ENCODE measurements around the gene SYT7. TPM values are rescaled to one million over a fixed set of nuclear protein-coding genes. Genes with fewer than 3 reads are reported as not detected.
A peak's percentile ranks its signal among the peaks of the same experiment; 100 is the strongest.

The SYT7 gene
- total and polyA plus RNA-seq, 8 donors, result 4.3 to 59.4 (median 12.5) TPM

DNA sequence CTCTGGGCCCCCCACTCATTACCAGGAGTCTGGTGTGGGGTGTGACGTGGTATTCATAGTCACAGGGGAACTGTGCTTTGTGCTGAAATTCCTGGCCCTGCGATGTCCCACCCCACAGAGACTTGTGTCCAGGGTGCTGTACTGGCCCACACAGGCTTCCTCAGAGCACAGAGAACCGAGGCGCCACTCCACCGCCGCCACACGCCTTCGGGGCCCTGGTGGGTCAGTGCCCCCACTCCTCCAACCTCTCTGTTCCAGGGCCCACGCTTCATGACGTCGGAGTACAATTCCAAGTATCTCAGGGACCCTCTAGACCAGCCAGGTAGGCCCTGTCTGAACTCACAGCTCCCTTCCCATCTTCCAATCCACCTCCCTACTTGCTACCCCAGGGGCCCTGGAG is 95.8 kb downstream of the SYT7 start:
- 88 to 93% methylated on average over 10 to 11 of the region's 11 CpGs for WGBS, 2 donors
- no peak overlapping the region for H3K27ac ChIP-seq
- FAIRE-seq (no peak), ATAC-seq (no peak), DNase-seq (peak in 1 of 6 donors; percentile 23)
- intact Hi-C loops (cut with DNase I), result no loop called here
- H3K4me1 ChIP-seq, result no peaks in the 10 kb centered on the region
- no peaks in the 10 kb centered on the region for H3K27me3 ChIP-seq
- TF ChIP-seq, protein P1, sequence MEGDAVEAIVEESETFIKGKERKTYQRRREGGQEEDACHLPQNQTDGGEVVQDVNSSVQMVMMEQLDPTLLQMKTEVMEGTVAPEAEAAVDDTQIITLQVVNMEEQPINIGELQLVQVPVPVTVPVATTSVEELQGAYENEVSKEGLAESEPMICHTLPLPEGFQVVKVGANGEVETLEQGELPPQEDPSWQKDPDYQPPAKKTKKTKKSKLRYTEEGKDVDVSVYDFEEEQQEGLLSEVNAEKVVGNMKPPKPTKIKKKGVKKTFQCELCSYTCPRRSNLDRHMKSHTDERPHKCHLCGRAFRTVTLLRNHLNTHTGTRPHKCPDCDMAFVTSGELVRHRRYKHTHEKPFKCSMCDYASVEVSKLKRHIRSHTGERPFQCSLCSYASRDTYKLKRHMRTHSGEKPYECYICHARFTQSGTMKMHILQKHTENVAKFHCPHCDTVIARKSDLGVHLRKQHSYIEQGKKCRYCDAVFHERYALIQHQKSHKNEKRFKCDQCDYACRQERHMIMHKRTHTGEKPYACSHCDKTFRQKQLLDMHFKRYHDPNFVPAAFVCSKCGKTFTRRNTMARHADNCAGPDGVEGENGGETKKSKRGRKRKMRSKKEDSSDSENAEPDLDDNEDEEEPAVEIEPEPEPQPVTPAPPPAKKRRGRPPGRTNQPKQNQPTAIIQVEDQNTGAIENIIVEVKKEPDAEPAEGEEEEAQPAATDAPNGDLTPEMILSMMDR (IDR thresholded peaks at IDR 0.05), result no peak
- no peaks in the 10 kb centered on the region for H3K9me3 ChIP-seq
- H3K36me3 ChIP-seq, result no peaks in the 10 kb centered on the region
- no peak overlapping the region for H3K4me3 ChIP-seq

DNA sequence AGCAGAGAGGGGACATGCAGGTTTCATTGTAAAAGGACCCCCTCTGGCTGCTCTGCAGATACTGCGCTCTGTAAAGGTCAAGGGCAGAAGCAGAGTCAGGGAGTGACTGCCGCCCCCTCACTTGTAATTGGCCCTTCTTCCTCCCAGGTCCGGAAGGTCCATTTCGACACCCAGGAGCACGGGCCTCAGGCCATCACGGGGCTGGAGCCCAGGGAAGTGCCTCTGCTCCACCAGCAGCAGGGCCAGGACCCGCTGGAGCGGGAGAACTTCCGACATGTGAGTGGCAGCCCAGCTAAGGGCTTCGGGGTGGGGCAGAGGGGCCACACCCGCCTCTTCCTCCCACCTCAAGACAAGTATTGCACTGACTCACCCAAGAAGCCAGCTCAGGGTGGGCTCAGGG is 96.3 kb downstream of the SYT7 start:
- no peak overlapping the region for H3K4me3 ChIP-seq
- intact Hi-C loops (cut with DNase I), result loop anchor here in 1 of 3 donors (5.0 kb wide), 2 partner anchors 33 to 148 kb away; no protein-coding TSS in a partner anchor
- H3K4me1 ChIP-seq, result no peaks in the 10 kb centered on the region
- ATAC-seq, result no peak
- TF ChIP-seq, protein P1 (IDR thresholded peaks at IDR 0.05), result no peak
- H3K27me3 ChIP-seq, result no peaks in the 10 kb centered on the region
- 82 to 91% methylated on average over 11 of the region's 11 CpGs for WGBS, 2 donors
- H3K9me3 ChIP-seq, result no peaks in the 10 kb centered on the region
- no peak overlapping the region for H3K27ac ChIP-seq
- H3K36me3 ChIP-seq, result no peaks in the 10 kb centered on the region
- FAIRE-seq, result no peak
- DNase-seq, result peak in 1 of 6 donors; percentile 57

DNA sequence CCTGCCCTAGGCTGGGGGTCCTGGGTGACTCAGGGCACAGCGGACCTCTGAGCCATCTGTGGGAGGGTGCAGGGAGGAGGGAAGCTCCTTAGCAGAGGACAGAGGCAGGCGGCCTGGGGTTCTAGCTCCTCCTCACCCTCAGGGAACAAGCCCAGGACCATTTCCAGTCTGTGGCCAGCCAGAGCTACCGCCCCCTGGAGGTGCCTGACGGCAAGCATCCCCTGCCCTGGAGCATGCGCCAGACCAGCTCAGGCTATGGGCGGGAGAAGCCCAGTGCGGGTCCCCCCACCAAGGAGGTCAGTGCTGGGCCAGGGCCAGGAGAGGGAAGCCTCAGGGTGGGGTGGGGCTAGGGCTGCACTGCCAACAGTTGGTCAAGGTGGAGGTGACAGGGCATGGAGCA is 98.4 kb downstream of the SYT7 start:
- no peaks in the 10 kb centered on the region for H3K4me1 ChIP-seq
- H3K36me3 ChIP-seq, result no peaks in the 10 kb centered on the region
- no peak overlapping the region for H3K27ac ChIP-seq
- FAIRE-seq (no peak), DNase-seq (peak in 1 of 6 donors; percentile 68), ATAC-seq (peak in 3 of 4 donors; percentile 45 to 56 (median 51))
- no peaks in the 10 kb centered on the region for H3K9me3 ChIP-seq
- no peak overlapping the region for H3K4me3 ChIP-seq
- WGBS, 2 donors, result 21 to 30% methylated on average over 7 of the region's 7 CpGs
- intact Hi-C loops (cut with DNase I), result loop anchor here in 1 of 3 donors (5.0 kb wide), 2 partner anchors 35 to 150 kb away; no protein-coding TSS in a partner anchor
- TF ChIP-seq, protein P1 (IDR thresholded peaks at IDR 0.05), result peak in 3 of 4 donors; percentile 10 to 27 (median 26)
- peaks cover 0 to 3% (median 0%) of the 10 kb centered on the region in 4 donors for H3K27me3 ChIP-seq

DNA sequence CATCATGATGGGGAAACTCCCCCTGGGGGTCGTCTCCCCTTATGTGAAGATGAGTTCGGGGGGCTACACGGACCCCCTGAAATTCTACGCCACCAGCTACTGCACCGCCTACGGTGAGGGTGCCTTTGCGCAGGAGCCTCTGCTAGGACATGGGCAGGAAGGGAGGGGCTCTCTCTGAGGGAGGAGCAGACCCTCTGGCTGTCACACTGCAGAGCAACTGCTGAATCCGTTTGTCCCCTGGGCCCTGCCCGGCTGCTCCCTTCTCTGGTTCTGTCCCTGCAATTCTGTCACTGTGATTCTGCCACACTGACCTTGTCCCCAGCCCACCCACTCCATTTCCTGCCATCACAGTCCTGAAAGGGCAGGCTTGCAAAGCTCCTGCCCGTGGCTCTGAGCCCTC is 99.1 kb downstream of the SYT7 start:
- ATAC-seq (no peak), DNase-seq (no peak), FAIRE-seq (no peak)
- 50 to 58% methylated on average over 10 of the region's 10 CpGs for WGBS, 2 donors
- no peak overlapping the region for H3K4me3 ChIP-seq
- no peak overlapping the region for H3K27ac ChIP-seq
- H3K27me3 ChIP-seq, result peaks cover 0 to 3% (median 0%) of the 10 kb centered on the region in 4 donors
- intact Hi-C loops (cut with DNase I), result loop anchor here in 1 of 3 donors (5.0 kb wide), 2 partner anchors 35 to 150 kb away; no protein-coding TSS in a partner anchor
- H3K36me3 ChIP-seq, result no peaks in the 10 kb centered on the region
- no peaks in the 10 kb centered on the region for H3K9me3 ChIP-seq
- TF ChIP-seq, protein P1 (IDR thresholded peaks at IDR 0.05), result no peak
- H3K4me1 ChIP-seq, result no peaks in the 10 kb centered on the region

DNA sequence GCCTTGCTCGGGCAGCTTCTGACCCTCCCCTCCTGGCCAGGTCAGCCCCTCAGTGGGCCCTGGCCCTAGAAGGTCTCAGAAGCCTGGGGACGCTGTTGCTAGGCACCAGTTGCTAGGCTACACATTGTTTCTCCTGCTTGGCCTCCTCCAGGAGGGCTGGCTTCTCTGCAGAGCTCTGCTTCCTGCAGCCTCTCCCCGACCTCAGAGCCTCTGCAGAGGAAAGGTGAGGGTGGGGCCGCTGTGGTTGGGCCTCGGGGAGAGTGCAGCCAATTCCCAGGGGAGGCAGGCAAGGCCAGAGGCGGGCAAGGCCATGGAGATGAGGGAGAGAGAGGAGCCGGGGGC is 99.9 kb downstream of the SYT7 start:
- 26 to 39% methylated on average over 7 of the region's 7 CpGs for WGBS, 2 donors
- Histone ChIP-seq H3K9me3 (no peaks in the 10 kb centered on the region), H3K27me3 (peaks cover 0 to 3% (median 0%) of the 10 kb centered on the region in 4 donors), H3K36me3 (no peaks in the 10 kb centered on the region), H3K4me3 (no peak overlapping the region), H3K27ac (no peak overlapping the region), H3K4me1 (no peaks in the 10 kb centered on the region)
- ATAC-seq (peak in 3 of 4 donors; percentile 21 to 70 (median 26)), DNase-seq (no peak), FAIRE-seq (no peak)
- TF ChIP-seq, protein P1 (IDR thresholded peaks at IDR 0.05), result no peak
- intact Hi-C loops (cut with DNase I), result loop anchor here in 1 of 3 donors (5.0 kb wide), 2 partner anchors 36 to 151 kb away; no protein-coding TSS in a partner anchor
